ENCODE data around the gene OPN1MW3.
"Not testable (repeated sequence)": the region's sequence is repeated elsewhere in the genome, so short reads cannot be mapped to it uniquely, and the experiment has no call there.

The OPN1MW3 gene

GRCh38 chrX:154257282-154257681 lies at the start of gene OPN1MW3:
Gene OPN1MW3 (plus strand): TSS chrX:154257582. CDS start chrX:154257620, 38 bp downstream.
- DNase-seq = not testable (repeated sequence)

GRCh38 chrX:154209670-154210418 lies 47.5 kb upstream of the OPN1MW3 start:
- DNase-seq = not testable (repeated sequence)

- not testable (repeated sequence) for DNase-seq
Observed at GRCh38 chrX:154211057-154211456, 46.3 kb upstream of the OPN1MW3 start.

- not testable (repeated sequence) for DNase-seq
Observed at GRCh38 chrX:154211499-154211898, 45.9 kb upstream of the OPN1MW3 start.

GRCh38 chrX:154219456-154219855 lies 37.9 kb upstream of the OPN1MW3 start, which contains the start of gene OPN1MW2:
Gene OPN1MW2 (plus strand): TSS chrX:154219756. CDS start chrX:154219816, 60 bp downstream.
- DNase-seq = not testable (repeated sequence)

- DNase-seq = not testable (repeated sequence)
Observed at GRCh38 chrX:154225292-154225691, 32.1 kb upstream of the OPN1MW3 start.

- DNase-seq = not testable (repeated sequence)
Observed at GRCh38 chrX:154226706-154227105, 30.7 kb upstream of the OPN1MW3 start.

- not testable (repeated sequence) for DNase-seq
Observed at GRCh38 chrX:154231443-154231842, 25.9 kb upstream of the OPN1MW3 start.

GRCh38 chrX:154233620-154234019 lies 23.8 kb upstream of the OPN1MW3 start:
- DNase-seq = not testable (repeated sequence)

GRCh38 chrX:154238939-154239559 lies 18.3 kb upstream of the OPN1MW3 start:
- DNase-seq = not testable (repeated sequence)

GRCh38 chrX:154239982-154240503 lies 17.3 kb upstream of the OPN1MW3 start:
- DNase-seq = not testable (repeated sequence)

GRCh38 chrX:154247377-154248045 lies 9.9 kb upstream of the OPN1MW3 start:
- DNase-seq = not testable (repeated sequence)

- DNase-seq = not testable (repeated sequence)
Observed at GRCh38 chrX:154248076-154248475, 9.3 kb upstream of the OPN1MW3 start.

- DNase-seq = not testable (repeated sequence)
Observed at GRCh38 chrX:154258711-154259110, 1.3 kb downstream of the OPN1MW3 start.

GRCh38 chrX:154263072-154263471 lies 5.7 kb downstream of the OPN1MW3 start:
- DNase-seq = not testable (repeated sequence)

- not testable (repeated sequence) for DNase-seq
Observed at GRCh38 chrX:154269245-154269644, 11.9 kb downstream of the OPN1MW3 start.

GRCh38 chrX:154284489-154285338 lies 27.3 kb downstream of the OPN1MW3 start:
- DNase-seq = not testable (repeated sequence)

- DNase-seq = not testable (repeated sequence)
Observed at GRCh38 chrX:154286406-154286805, 29.0 kb downstream of the OPN1MW3 start.

GRCh38 chrX:154294791-154295574 lies 37.6 kb downstream of the OPN1MW3 start, which contains the start of gene TEX28:
Gene TEX28 (minus strand): TSS chrX:154295124. CDS start chrX:154292117, 3,007 bp downstream.
- no peak for DNase-seq

GRCh38 chrX:154295664-154296310 lies 38.4 kb downstream of the OPN1MW3 start, which contains the start of gene TKTL1:
Gene TKTL1 (plus strand): TSS chrX:154295795. CDS start chrX:154295860, 65 bp downstream.
- DNase-seq = no peak

All from DMS79 treated with DMSO at 0.1 percent for 48 hours (cell line).